CD4-positive, alpha-beta T cell (primary cell): ENCODE measurements around the gene GAB3. TPM values are rescaled to one million over a fixed set of nuclear protein-coding genes. Genes with fewer than 3 reads are reported as not detected.

Experiments used
- ATAC-seq: fragments of 200-7000 bp; cut with Tn5 transposase; one replicate; pipeline ENCODE4 v1.10.0; 2022; ENCODE audit warnings: mild to moderate bottlenecking; ENCODE audit not compliant: poor library complexity
- CTCF ChIA-PET: fragments of 350-600 bp; sonication (Branson Sonifier 250); formaldehyde crosslinking; loops from one replicate; lab custom pipeline; 2021; ENCODE audit warnings: antibody characterized with exemption, inconsistent platforms; lab: Charles Lee
- POLR2A ChIA-PET: fragments of 350-600 bp; sonication (Branson Sonifier 250); formaldehyde crosslinking; loops from one replicate; lab custom pipeline; 2021; ENCODE audit warnings: antibody characterized with exemption, inconsistent platforms; lab: Charles Lee
- DNase-seq, 14 experiments: peaks; one replicate each; pipeline ENCODE4 v3.0.0-alpha.2; 2013 to 2020; ENCODE audit warnings: mixed read lengths in 2 of 14
- H3K27ac ChIP-seq, 2 donors: one replicate each; pipeline versions ENCODE4 v1.5.1 to v1.7.0; 2013; ENCODE audit warnings: low read length in 2 of 2, low read depth in 1 of 2, mild to moderate bottlenecking in 1 of 2
- H3K27me3 ChIP-seq, 2 experiments: 1 replicate in 1 of 2; 2 replicates in 1 of 2; pipeline versions ENCODE4 v1.6.1 to v1.7.0; 2013; ENCODE audit warnings: low read length in 2 of 2, control low read depth in 1 of 2, mild to moderate bottlenecking in 1 of 2, moderate library complexity in 1 of 2; ENCODE audit not compliant: insufficient read depth in 2 of 2, control insufficient read depth in 1 of 2
- H3K36me3 ChIP-seq: one replicate; pipeline ENCODE4 v1.6.1; 2013; ENCODE audit warnings: low read length, control low read depth; ENCODE audit not compliant: insufficient read depth
- H3K4me1 ChIP-seq: one replicate; pipeline ENCODE4 v1.6.1; 2013; ENCODE audit warnings: low read length, control low read depth; ENCODE audit not compliant: insufficient read depth
- H3K4me3 ChIP-seq: one replicate; pipeline ENCODE4 v1.5.1; 2013; ENCODE audit warnings: mild to moderate bottlenecking, low read length, moderate library complexity
- H3K9me3 ChIP-seq, 2 experiments: 1 replicate in 1 of 2; 2 replicates in 1 of 2; pipeline versions ENCODE4 v1.6.1 to v1.7.0; 2013; ENCODE audit warnings: low read length in 2 of 2, mild to moderate bottlenecking in 2 of 2, control low read depth in 1 of 2, moderate library complexity in 1 of 2; ENCODE audit not compliant: control insufficient read depth in 1 of 2, insufficient read depth in 1 of 2
- H3K27ac Mint-ChIP-seq: one replicate; pipeline ENCODE4 v1.8.0; 2020; ENCODE audit warnings: mixed read lengths
- H3K27me3 Mint-ChIP-seq: one replicate; pipeline ENCODE4 v1.8.0; 2021; ENCODE audit warnings: mixed read lengths
- H3K36me3 Mint-ChIP-seq: one replicate; pipeline ENCODE4 v1.8.0; 2021; ENCODE audit warnings: low read depth, mixed read lengths
- H3K4me1 Mint-ChIP-seq: one replicate; pipeline ENCODE4 v1.8.0; 2021; ENCODE audit warnings: low read depth, mixed read lengths
- H3K4me3 Mint-ChIP-seq: one replicate; pipeline ENCODE4 v1.8.0; 2020; ENCODE audit warnings: mild to moderate bottlenecking, mixed read lengths
- H3K9me3 Mint-ChIP-seq: one replicate; pipeline ENCODE4 v1.8.0; 2020; ENCODE audit warnings: mixed read lengths
- CTCF ChIP-seq: fragments of 200-600 bp; IDR thresholded peaks from one replicate; pipeline ENCODE4 v1.8.0; 2022; ENCODE audit warnings: antibody characterized with exemption, mild to moderate bottlenecking
- intact Hi-C, 2 experiments: fragments of 100-400 bp; cut with DNase I in 1 of 2; cut with micrococcal nuclease in 1 of 2; formaldehyde crosslinking; loops; one replicate each; pipeline versions ENCODE4 v1.15.1 to v1.9.0; 2023 to 2025; cut with DNase I, micrococcal nuclease
- total RNA-seq, 174 experiments: library from RNA in 2 of 174; stranded (reverse) in 2 of 174; gene quantifications; one replicate each; pipeline ENCODE4 v1.2.3 and lab custom pipeline; 2021 to 2026

The GAB3 gene
- total RNA-seq, 2 experiments from 2014 or later: 3.4 to 3.5 TPM

GRCh38 chrX:154784149-154784995, 33.5 kb upstream of the GAB3 start:
- intact Hi-C loops: no loop called here
- Mint-ChIP-seq H3K4me3 (peak overlapping the region; percentile 89), H3K27ac (peak overlapping the region; percentile 84), H3K36me3 (peaks cover 9% of the 10 kb centered on the region), H3K9me3 (no peaks in the 10 kb centered on the region), H3K27me3 (no peaks in the 10 kb centered on the region), H3K4me1 (peaks cover 19% of the 10 kb centered on the region)
- no peak for DNase-seq
- Histone ChIP-seq H3K9me3 (no peaks in the 10 kb centered on the region), H3K27ac (no peak overlapping the region), H3K4me3 (peak overlapping the region; percentile 36), H3K4me1 (peaks cover 7% of the 10 kb centered on the region), H3K36me3 (no peaks in the 10 kb centered on the region), H3K27me3 (no peaks in the 10 kb centered on the region)
- no peak for TF ChIP-seq CTCF
- ChIA-PET CTCF (no interaction called here), POLR2A (interaction anchor here (0.6 to 0.9 kb wide), 2 partner anchors 14 to 25 kb away, joined by 3 read pairs; no protein-coding TSS in a partner anchor)
- no peak for ATAC-seq

- H3K9me3 ChIP-seq: no peaks in the 10 kb centered on the region
- ChIA-PET CTCF (no interaction called here), POLR2A (no interaction called here)
- H3K4me1 ChIP-seq: peaks cover 7% of the 10 kb centered on the region
- no peak overlapping the region for H3K27ac ChIP-seq
- DNase-seq (no peak), ATAC-seq (no peak)
- Mint-ChIP-seq H3K27ac (no peak overlapping the region), H3K27me3 (no peaks in the 10 kb centered on the region), H3K36me3 (peaks cover 24% of the 10 kb centered on the region), H3K4me1 (peaks cover 26% of the 10 kb centered on the region), H3K9me3 (no peaks in the 10 kb centered on the region), H3K4me3 (no peak overlapping the region)
- H3K27me3 ChIP-seq: no peaks in the 10 kb centered on the region
- intact Hi-C loops: no loop called here
- H3K36me3 ChIP-seq: peaks cover 18% of the 10 kb centered on the region
- no peak for TF ChIP-seq CTCF
- no peak overlapping the region for H3K4me3 ChIP-seq
These were observed 30.1 kb upstream of the GAB3 start for GRCh38 chrX:154780968-154781367.

- ChIA-PET POLR2A (no interaction called here), CTCF (no interaction called here)
- Mint-ChIP-seq H3K4me1 (peaks cover 20% of the 10 kb centered on the region), H3K27ac (no peak overlapping the region), H3K27me3 (no peaks in the 10 kb centered on the region), H3K9me3 (no peaks in the 10 kb centered on the region), H3K4me3 (no peak overlapping the region), H3K36me3 (peaks cover 38% of the 10 kb centered on the region)
- DNase-seq (no peak), ATAC-seq (no peak)
- no peak overlapping the region for H3K4me3 ChIP-seq
- peaks cover 35% of the 10 kb centered on the region for H3K36me3 ChIP-seq
- no peak overlapping the region for H3K27ac ChIP-seq
- peaks cover 13% of the 10 kb centered on the region for H3K4me1 ChIP-seq
- TF ChIP-seq CTCF: no peak
- no peaks in the 10 kb centered on the region for H3K27me3 ChIP-seq
- H3K9me3 ChIP-seq: no peaks in the 10 kb centered on the region
- intact Hi-C loops: no loop called here
These were observed 28.4 kb upstream of the GAB3 start for GRCh38 chrX:154779261-154779660.
